SK-N-SH treated with all-trans-retinoic acid at 6 μM for 48 hours (cell line): ENCODE results near the gene KBTBD12.

Source experiments
- CSDC2 ChIP-seq: fragments of 250-450 bp; sonication (Bioruptor Pico); IDR thresholded peaks from 2 replicates; pipeline ENCODE4 v1.5.0; 2020; ENCODE audit warnings: mild to moderate bottlenecking, moderate library complexity
- ESRRG ChIP-seq: fragments of 250-450 bp; sonication (Bioruptor Pico); IDR thresholded peaks from 2 replicates; pipeline ENCODE4 v1.6.1; 2021; ENCODE audit warnings: mild to moderate bottlenecking
- GLIS3 ChIP-seq: fragments of 250-450 bp; sonication (Bioruptor Pico); IDR thresholded peaks from 2 replicates; pipeline ENCODE4 v1.5.0; 2020; ENCODE audit warnings: mild to moderate bottlenecking, moderate library complexity
- PATZ1 ChIP-seq: fragments of 250-450 bp; sonication (Bioruptor Pico); IDR thresholded peaks from 2 replicates; pipeline ENCODE4 v1.8.0; 2020; ENCODE audit warnings: mild to moderate bottlenecking, moderate library complexity, borderline replicate concordance
- POU6F1 ChIP-seq: fragments of 250-450 bp; sonication (Bioruptor Pico); IDR thresholded peaks from 2 replicates; pipeline ENCODE4 v1.8.0; 2021; ENCODE audit warnings: low read depth, mild to moderate bottlenecking, moderate library complexity, borderline replicate concordance
- TCF4 ChIP-seq: fragments of 250-450 bp; sonication (Bioruptor Pico); IDR thresholded peaks from 2 replicates; pipeline ENCODE4 v1.8.0; 2021; ENCODE audit warnings: mild to moderate bottlenecking, moderate library complexity, borderline replicate concordance
- TOX ChIP-seq: fragments of 250-450 bp; sonication (Bioruptor Pico); IDR thresholded peaks from 2 replicates; pipeline ENCODE4 v1.8.0; 2021; ENCODE audit warnings: mild to moderate bottlenecking, moderate library complexity, borderline replicate concordance
- ZNF565 ChIP-seq: fragments of 450-650 bp; formaldehyde crosslinking; conservative IDR thresholded peaks from 2 replicates; pipeline ENCODE4 v1.5.0; 2020; ENCODE audit warnings: low read depth, mild to moderate bottlenecking, moderate library complexity
- ZNF70 ChIP-seq: fragments of 450-650 bp; formaldehyde crosslinking; IDR thresholded peaks from 2 replicates; pipeline ENCODE4 v1.5.0; 2020; ENCODE audit warnings: mild to moderate bottlenecking, moderate library complexity
- ZNF8 ChIP-seq: fragments of 450-650 bp; formaldehyde crosslinking; IDR thresholded peaks from 2 replicates; pipeline ENCODE4 v1.5.0; 2020; ENCODE audit warnings: mild to moderate bottlenecking, moderate library complexity
- TF ChIP-seq, protein P1 (sequence below): fragments of 250-450 bp; sonication (Bioruptor Pico); IDR thresholded peaks from 2 replicates; pipeline ENCODE4 v1.5.1; 2020; ENCODE audit warnings: low read depth, mild to moderate bottlenecking, moderate library complexity

DNA sequence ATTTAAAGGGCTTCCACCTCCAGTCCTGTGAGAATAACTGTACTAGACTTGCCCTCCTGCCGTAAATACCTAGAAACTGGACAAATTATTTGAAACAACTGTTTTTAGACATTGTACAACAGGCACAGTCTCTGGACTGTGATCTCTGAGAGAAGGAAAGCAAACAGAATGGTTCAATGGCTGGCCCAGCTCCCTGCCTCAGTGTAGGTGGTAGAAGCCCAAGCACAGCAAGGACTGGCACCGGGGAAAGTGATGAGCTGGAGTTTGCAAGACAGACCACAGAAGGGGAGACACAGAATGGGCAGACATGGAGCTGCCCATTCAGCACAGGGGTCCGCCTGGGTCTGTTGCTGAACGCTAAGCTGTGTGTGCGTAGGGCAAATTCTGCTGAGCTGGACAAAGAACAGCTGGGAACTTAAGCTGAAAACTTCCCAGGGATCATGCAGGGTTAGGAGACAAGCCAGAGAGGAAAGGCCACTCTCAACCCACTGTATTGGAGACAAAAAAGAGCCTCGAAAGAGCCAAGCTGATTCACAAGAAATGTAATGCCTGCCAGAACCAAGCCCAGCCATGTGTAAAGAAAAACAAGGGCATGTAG lies 84.6 kb downstream of the KBTBD12 start:
- no peak for TF ChIP-seq CSDC2 (CRISPR knock-in tag)
- TF ChIP-seq, protein P1, sequence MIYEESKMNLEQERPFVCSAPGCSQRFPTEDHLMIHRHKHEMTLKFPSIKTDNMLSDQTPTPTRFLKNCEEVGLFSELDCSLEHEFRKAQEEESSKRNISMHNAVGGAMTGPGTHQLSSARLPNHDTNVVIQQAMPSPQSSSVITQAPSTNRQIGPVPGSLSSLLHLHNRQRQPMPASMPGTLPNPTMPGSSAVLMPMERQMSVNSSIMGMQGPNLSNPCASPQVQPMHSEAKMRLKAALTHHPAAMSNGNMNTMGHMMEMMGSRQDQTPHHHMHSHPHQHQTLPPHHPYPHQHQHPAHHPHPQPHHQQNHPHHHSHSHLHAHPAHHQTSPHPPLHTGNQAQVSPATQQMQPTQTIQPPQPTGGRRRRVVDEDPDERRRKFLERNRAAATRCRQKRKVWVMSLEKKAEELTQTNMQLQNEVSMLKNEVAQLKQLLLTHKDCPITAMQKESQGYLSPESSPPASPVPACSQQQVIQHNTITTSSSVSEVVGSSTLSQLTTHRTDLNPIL, result no peak
- no peak for TF ChIP-seq ESRRG (CRISPR knock-in tag)
- no peak for TF ChIP-seq GLIS3 (CRISPR knock-in tag)
- TF ChIP-seq ZNF565 (CRISPR knock-in tag), result no peak
- TF ChIP-seq TOX (CRISPR knock-in tag), result no peak
- no peak for TF ChIP-seq TCF4 (CRISPR knock-in tag)
- no peak for TF ChIP-seq POU6F1 (CRISPR knock-in tag)
- TF ChIP-seq PATZ1 (CRISPR knock-in tag), result no peak
- TF ChIP-seq ZNF70 (CRISPR knock-in tag), result no peak
- TF ChIP-seq ZNF8 (CRISPR knock-in tag), result no peak
